K562 (cell line): ENCODE results near the gene SEH1L. TPM values are rescaled to one million over a fixed set of nuclear protein-coding genes. Genes with fewer than 3 reads are reported as not detected.

Experiments
- ATAC-seq: fragments of 200-7000 bp; cut with Tn5 transposase; 3 replicates; pipeline ENCODE4 v1.9.1; 2020; ENCODE audit warnings: moderate library complexity
- BruUV-seq: library from RNA; stranded (reverse); fragments of 400-500 nt; replicated peaks from 2 replicates; lab custom pipeline; 2021; lab: Mats Ljungman, UMichigan
- CTCF ChIA-PET: fragments of 300-600 bp; formaldehyde crosslinking; extraction: SDS; loops from one replicate; lab custom pipeline; 2021; ENCODE audit warnings: low intra/inter-chr PET ratio; lab: Yijun Ruan, JAX
- POLR2A ChIA-PET: fragments of 300-600, 350-650 bp; sonication (Branson Sonifier 250); formaldehyde crosslinking; extraction: SDS; loops from one replicate; lab custom pipeline; 2021; ENCODE audit warnings: antibody characterized with exemption, inconsistent platforms; lab: Yijun Ruan, JAX
- DNase-seq, 4 experiments: peaks; one replicate each; pipeline versions ENCODE4 v3.0.0 to v3.0.0-alpha.2; 2011 to 2018; ENCODE audit warnings: low spot score in 3 of 4, mixed read lengths in 3 of 4; ENCODE audit errors: extremely low read depth in 1 of 4
- FAIRE-seq: peaks from 2 replicates; lab custom pipeline; 2011; peaks lifted over from hg19 to GRCh38; lab: Jason Lieb, UNC
- H2AFZ ChIP-seq: 2 replicates; pipeline ENCODE4 v1.6.0; 2011; ENCODE audit warnings: low read depth, low read length, control low read depth, inconsistent platforms
- H3K27ac ChIP-seq: fragments of 200-600 bp; 3 replicates; pipeline ENCODE4 v1.8.0; 2011; ENCODE audit warnings: low read depth, mild to moderate bottlenecking, control low read depth, inconsistent platforms, low read length, moderate library complexity, mixed read lengths; ENCODE audit errors: extremely low read depth
- H3K27me3 ChIP-seq, 2 experiments: fragments of 300-600 bp in 1 of 2; 2 replicates in 1 of 2; 3 replicates in 1 of 2; pipeline versions ENCODE4 v1.6.0 to v1.8.0; 2011; ENCODE audit warnings: inconsistent platforms in 2 of 2, low read length in 2 of 2, mild to moderate bottlenecking in 1 of 2, mixed read lengths in 1 of 2, moderate library complexity in 1 of 2; ENCODE audit not compliant: control insufficient read depth in 2 of 2, insufficient read depth in 2 of 2
- H3K36me3 ChIP-seq: fragments of 300-600 bp; 3 replicates; pipeline ENCODE4 v1.8.0; 2011; ENCODE audit warnings: mild to moderate bottlenecking, low read length, inconsistent platforms; ENCODE audit not compliant: control insufficient read depth, insufficient read depth
- H3K4me1 ChIP-seq, 2 experiments: fragments of 200-600 bp in 1 of 2; replicated peaks in 1 of 2; 2 replicates in 1 of 2; 3 replicates in 1 of 2; pipeline versions ENCODE4 v1.5.1 to v1.8.0; 2011; ENCODE audit warnings: inconsistent platforms in 2 of 2, low read length in 2 of 2, mild to moderate bottlenecking in 1 of 2, mixed read lengths in 1 of 2, moderate library complexity in 1 of 2; ENCODE audit not compliant: control insufficient read depth in 2 of 2, insufficient read depth in 2 of 2
- H3K4me2 ChIP-seq: 2 replicates; pipeline ENCODE4 v1.6.1; 2011; ENCODE audit warnings: low read length, control low read depth, inconsistent platforms, mixed read lengths; ENCODE audit not compliant: insufficient read depth
- H3K4me3 ChIP-seq: fragments of 200-600 bp; sonication (generic), shearing (Covaris generic); 2 replicates; pipeline ENCODE4 v1.5.1; 2016; ENCODE audit warnings: control low read depth, inconsistent platforms
- H3K79me2 ChIP-seq: fragments of 200-600 bp; 3 replicates; pipeline ENCODE4 v1.8.0; 2011; ENCODE audit warnings: low read length, inconsistent platforms; ENCODE audit not compliant: control insufficient read depth, insufficient read depth
- H3K9ac ChIP-seq, 2 experiments: 2 replicates each; pipeline versions ENCODE4 v1.6.0 to v1.6.1; 2011; ENCODE audit warnings: low read depth in 2 of 2, low read length in 2 of 2, control low read depth in 1 of 2, inconsistent platforms in 1 of 2, mild to moderate bottlenecking in 1 of 2, mixed read lengths in 1 of 2; ENCODE audit not compliant: insufficient read depth in 1 of 2
- H3K9me1 ChIP-seq: one replicate; pipeline ENCODE4 v1.6.0; 2011; ENCODE audit warnings: inconsistent platforms, mild to moderate bottlenecking, low read length, moderate library complexity; ENCODE audit not compliant: control insufficient read depth, insufficient read depth
- H3K9me3 ChIP-seq: replicated peaks from 2 replicates; pipeline ENCODE4 v1.5.1; 2011; ENCODE audit warnings: low read depth, low read length, inconsistent platforms; ENCODE audit not compliant: control insufficient read depth, insufficient read depth
- H4K20me1 ChIP-seq: replicated peaks from 2 replicates; pipeline ENCODE4 v1.6.1; 2011; ENCODE audit warnings: low read length, inconsistent platforms, mixed read lengths; ENCODE audit not compliant: control insufficient read depth, insufficient read depth
- ARNT ChIP-seq, 2 experiments: fragments of 450-650 bp; IDR thresholded peaks; 2 replicates each; pipeline ENCODE4 v1.6.1; 2016; ENCODE audit warnings: mild to moderate bottlenecking in 1 of 2
- ERF ChIP-seq: fragments of 450-650 bp; formaldehyde crosslinking; IDR thresholded peaks from 2 replicates; pipeline ENCODE4 v1.4.0; 2020; ENCODE audit warnings: mild to moderate bottlenecking, mixed read lengths
- FOXA3 ChIP-seq, 2 experiments: fragments of 450-650 bp in 1 of 2; sonication (generic) in 1 of 2; formaldehyde crosslinking; IDR thresholded peaks in 1 of 2; conservative IDR thresholded peaks in 1 of 2; 2 replicates each; pipeline versions ENCODE4 v1.4.0 to v1.8.0; 2020 to 2022; ENCODE audit warnings: mild to moderate bottlenecking in 2 of 2, missing genetic modification reagents in 1 of 2
- MCM7 ChIP-seq, 2 experiments: fragments of 450-650 bp; IDR thresholded peaks; 2 replicates each; pipeline ENCODE4 v1.6.1; 2016 to 2018
- MED1 ChIP-seq: sonication (generic); formaldehyde crosslinking; IDR thresholded peaks from 2 replicates; pipeline ENCODE4 v1.8.1; 2023; ENCODE audit warnings: missing genetic modification reagents, borderline replicate concordance
- MTA3 ChIP-seq: fragments of 450-650 bp; formaldehyde crosslinking; IDR thresholded peaks from 2 replicates; pipeline ENCODE4 v1.6.1; 2017; ENCODE audit warnings: mild to moderate bottlenecking, borderline replicate concordance
- MXD1 ChIP-seq: fragments of 250-450 bp; sonication (Bioruptor Pico); IDR thresholded peaks from 2 replicates; pipeline ENCODE4 v1.8.0; 2021; ENCODE audit warnings: borderline replicate concordance, mild to moderate bottlenecking, moderate library complexity; ENCODE audit not compliant: poor library complexity, severe bottlenecking
- PHF20 ChIP-seq: fragments of 450-650 bp; IDR thresholded peaks from 2 replicates; pipeline ENCODE4 v1.6.1; 2018; ENCODE audit not compliant: partially characterized antibody
- POLR2B ChIP-seq: fragments of 450-650 bp; IDR thresholded peaks from 2 replicates; pipeline ENCODE4 v1.6.1; 2018; ENCODE audit warnings: low read depth; ENCODE audit not compliant: partially characterized antibody
- RAD51 ChIP-seq: fragments of 450-650 bp; IDR thresholded peaks from 2 replicates; pipeline ENCODE4 v1.7.1; 2016; ENCODE audit warnings: low read depth, mild to moderate bottlenecking, borderline replicate concordance
- TEAD1 ChIP-seq, 2 experiments: fragments of 450-650 bp in 1 of 2; sonication (generic) in 1 of 2; formaldehyde crosslinking; IDR thresholded peaks; 2 replicates each; pipeline versions ENCODE4 v1.4.0 to v1.8.0; 2020 to 2022; ENCODE audit warnings: mild to moderate bottlenecking in 2 of 2, missing genetic modification reagents in 1 of 2
- TFAP4 ChIP-seq: sonication (generic); formaldehyde crosslinking; IDR thresholded peaks from 2 replicates; pipeline ENCODE4 v1.8.0; 2022; ENCODE audit warnings: missing genetic modification reagents, mild to moderate bottlenecking, moderate library complexity, borderline replicate concordance
- THRAP3 ChIP-seq: fragments of 450-650 bp; IDR thresholded peaks from 2 replicates; pipeline ENCODE4 v1.6.1; 2016; ENCODE audit warnings: mild to moderate bottlenecking, inconsistent platforms, borderline replicate concordance
- TSHZ1 ChIP-seq: fragments of 250-450 bp; sonication (Bioruptor Pico); IDR thresholded peaks from 2 replicates; pipeline ENCODE4 v1.4.0; 2020; ENCODE audit warnings: mild to moderate bottlenecking, moderate library complexity
- ZNF24 ChIP-seq: fragments of 450-650 bp; IDR thresholded peaks from 2 replicates; pipeline ENCODE4 v1.6.1; 2016
- ZNF354B ChIP-seq: fragments of 250-450 bp; sonication (Bioruptor Pico); IDR thresholded peaks from 2 replicates; pipeline ENCODE4 v1.4.0; 2020
- ZNF695 ChIP-seq: fragments of 450-650 bp; formaldehyde crosslinking; IDR thresholded peaks from 2 replicates; pipeline ENCODE4 v1.4.0; 2020; ENCODE audit warnings: mild to moderate bottlenecking, moderate library complexity
- WGBS: fragments of 100-300 bp; shearing (Covaris generic); methylation state at CpG from one replicate; pipeline ENCODE4 v1.1.6; 2016; ENCODE audit warnings: low coverage, mixed read lengths; ENCODE audit not compliant: insufficient coverage; ENCODE audit errors: missing lambda C conversion rate; 5-methylcytosine and 5-hydroxymethylcytosine counted together
- in situ Hi-C: fragments of 300-500 bp; cut with MboI; formaldehyde crosslinking; loops from 4 replicates; pipeline ENCODE4 v1.15.0; 2018; ENCODE audit warnings: inconsistent platforms, mixed read lengths
- intact Hi-C: fragments of 100-400 bp; cut with micrococcal nuclease; formaldehyde crosslinking; loops from 2 replicates; pipeline ENCODE4 v1.14.2; 2022
- polyA plus RNA-seq, 8 experiments: library from polyadenylated mRNA; depleted of rRNA in 4 of 8; stranded (reverse) in 5 of 8; unstranded in 3 of 8; fragments of >200 nt; fragmentation: Nextera tagmentation in 2 of 8; fragmentation: Illumina TruSeq in 1 of 8; extraction: Ambion mirVana in 2 of 8; extraction: Trizol in 1 of 8; gene quantifications; 2 replicates each; pipeline versions ENCODE4 v1.2.1 to v1.2.3, GENCODE V29; 2011 to 2014; ENCODE audit warnings: inconsistent platforms in 1 of 8, missing spikeins in 1 of 8
- total RNA-seq, 7 experiments: library from RNA; depleted of rRNA in 6 of 7; stranded (reverse); fragments of >200 nt in 6 of 7; fragmentation: Illumina TruSeq in 2 of 7; extraction: Trizol in 2 of 7; gene quantifications; 2 replicates each; pipeline versions ENCODE4 v1.2.1 to v1.2.3, GENCODE V29; 2011 to 2021; ENCODE audit warnings: low replicate concordance in 1 of 7
- TF ChIP-seq, protein P1 (sequence below): fragments of 250-450 bp; sonication (Bioruptor Pico); IDR thresholded peaks from 2 replicates; pipeline ENCODE4 v1.8.0; 2022; ENCODE audit warnings: inconsistent platforms

The SEH1L gene
- total and polyA plus RNA-seq, 9 of the 15 experiments (the other 6 are each of a cell fraction or from before 2014, with no cell fraction given), result 62.2 to 180 (median 108) TPM

DNA sequence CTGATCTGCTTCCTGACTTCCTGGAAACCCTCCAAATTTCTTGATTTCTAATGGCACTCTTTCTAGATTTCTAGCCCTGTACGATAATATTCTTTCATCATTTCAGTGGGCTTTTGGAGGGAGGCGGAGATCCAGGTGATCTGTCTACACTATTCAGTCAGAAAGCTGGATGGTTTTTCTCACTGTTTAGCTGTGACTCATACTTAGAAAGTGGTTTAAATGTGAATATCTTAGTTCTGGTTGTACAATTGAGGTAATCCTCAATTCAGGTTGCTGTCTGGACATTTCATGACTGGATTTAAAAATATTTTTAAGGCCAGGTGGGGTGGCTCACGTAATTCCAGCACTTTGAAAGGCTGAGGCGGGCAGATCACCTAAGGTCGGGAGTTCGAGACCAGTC is 20.8 kb downstream of the SEH1L start:
- TF ChIP-seq PHF20 (no peak), ZNF354B (no peak), MXD1 (CRISPR knock-in tag) (no peak), ARNT (IDR thresholded peaks at IDR 0.05) (no peak), ZNF695 (CRISPR knock-in tag) (no peak), RAD51 (no peak), ERF (no peak), MCM7 (IDR thresholded peaks at IDR 0.05) (no peak), TSHZ1 (CRISPR knock-in tag) (no peak), TFAP4 (no peak), MED1 (CRISPR knock-in tag) (no peak), MTA3 (no peak), ZNF24 (no peak), THRAP3 (no peak), FOXA3 (CRISPR knock-in tag; conservative IDR thresholded peaks at IDR 0.05 in 1 of 2, IDR thresholded peaks at IDR 0.05 in 1 of 2) (no peak), POLR2B (no peak), TEAD1 (CRISPR knock-in tag; IDR thresholded peaks at IDR 0.05) (no peak)
- TF ChIP-seq, protein P1, sequence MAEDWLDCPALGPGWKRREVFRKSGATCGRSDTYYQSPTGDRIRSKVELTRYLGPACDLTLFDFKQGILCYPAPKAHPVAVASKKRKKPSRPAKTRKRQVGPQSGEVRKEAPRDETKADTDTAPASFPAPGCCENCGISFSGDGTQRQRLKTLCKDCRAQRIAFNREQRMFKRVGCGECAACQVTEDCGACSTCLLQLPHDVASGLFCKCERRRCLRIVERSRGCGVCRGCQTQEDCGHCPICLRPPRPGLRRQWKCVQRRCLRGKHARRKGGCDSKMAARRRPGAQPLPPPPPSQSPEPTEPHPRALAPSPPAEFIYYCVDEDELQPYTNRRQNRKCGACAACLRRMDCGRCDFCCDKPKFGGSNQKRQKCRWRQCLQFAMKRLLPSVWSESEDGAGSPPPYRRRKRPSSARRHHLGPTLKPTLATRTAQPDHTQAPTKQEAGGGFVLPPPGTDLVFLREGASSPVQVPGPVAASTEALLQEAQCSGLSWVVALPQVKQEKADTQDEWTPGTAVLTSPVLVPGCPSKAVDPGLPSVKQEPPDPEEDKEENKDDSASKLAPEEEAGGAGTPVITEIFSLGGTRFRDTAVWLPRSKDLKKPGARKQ (CRISPR knock-in tag), result no peak
- Histone ChIP-seq H3K9ac (no peak overlapping the region), H3K27ac (no peak overlapping the region), H3K4me2 (no peak overlapping the region), H4K20me1 (no peaks in the 10 kb centered on the region), H3K79me2 (peaks cover 30% of the 10 kb centered on the region), H3K9me3 (no peaks in the 10 kb centered on the region; the same call in 1 of the 2 replicates), H3K4me3 (no peak overlapping the region), H3K9me1 (no peaks in the 10 kb centered on the region), H2AFZ (no peak overlapping the region), H3K36me3 (peaks cover 87% of the 10 kb centered on the region), H3K27me3 (no peaks in the 10 kb centered on the region), H3K4me1 (no peaks in the 10 kb centered on the region; a peak in 1 of 5 replicates)
- DNase-seq (no peak), FAIRE-seq (no peak), ATAC-seq (no peak)
- POLR2A ChIA-PET, result interaction anchor here (1.1 kb wide), 1 partner anchor 9 kb away, joined by 3 read pairs; no protein-coding TSS in a partner anchor
- 95% methylated on average over 6 of the region's 6 CpGs for WGBS
- BruUV-seq, result no TSS peak
- in situ Hi-C loops (no loop called here), intact Hi-C loops (no loop called here)
- CTCF ChIA-PET, result no interaction called here
